ENCODE data around the gene SLC9A5. TPM values are rescaled to one million over a fixed set of nuclear protein-coding genes. Genes with fewer than 3 reads are reported as not detected.
A peak's percentile ranks its signal among the peaks of the same experiment; 100 is the strongest.

Gene SLC9A5
- total and polyA plus RNA-seq, 10 of the 15 experiments (the other 5 are each of a cell fraction or from before 2014, with no cell fraction given) = 0.26 to 5.7 (median 1.5) TPM

DNA sequence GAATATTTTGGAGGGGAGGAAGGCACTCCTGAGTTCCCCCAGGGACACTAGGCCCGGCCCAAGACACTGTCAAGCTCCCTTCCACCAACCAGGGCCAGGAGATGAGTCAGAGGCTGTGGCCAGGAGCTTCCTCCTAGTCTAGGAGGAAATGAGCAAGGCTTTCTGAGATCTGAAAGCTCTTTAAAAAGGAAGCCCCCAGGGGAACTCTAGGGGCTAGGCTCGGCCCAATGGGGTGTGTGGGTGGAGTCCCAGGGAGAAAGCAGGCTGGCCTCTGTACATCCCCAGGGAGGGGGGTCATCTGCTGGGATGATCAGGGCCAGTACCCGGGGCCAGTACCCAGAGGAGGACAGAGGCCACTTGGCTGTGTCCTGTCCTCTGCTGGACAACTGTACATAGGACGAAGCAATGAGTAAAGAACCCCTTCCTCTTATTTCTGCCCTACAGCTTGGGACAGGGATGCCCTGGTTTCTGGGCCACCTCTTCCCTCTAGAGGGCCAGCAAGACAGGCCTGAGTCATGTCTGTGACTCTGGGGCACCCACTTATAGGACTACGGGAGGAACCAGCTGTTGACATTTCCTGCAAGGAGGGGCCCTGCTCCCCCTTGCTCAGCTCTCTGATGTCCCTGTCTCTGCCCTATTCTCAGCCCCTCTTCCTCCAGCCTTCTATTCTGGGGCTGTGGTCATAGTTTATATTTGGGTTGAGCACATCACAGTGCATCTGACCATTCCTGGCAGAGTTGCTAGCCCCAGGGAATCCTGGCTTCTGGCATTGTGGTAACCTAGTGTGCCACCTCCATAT is 4.2 kb upstream of the SLC9A5 start (continued):
- TF ChIP-seq, protein P1, sequence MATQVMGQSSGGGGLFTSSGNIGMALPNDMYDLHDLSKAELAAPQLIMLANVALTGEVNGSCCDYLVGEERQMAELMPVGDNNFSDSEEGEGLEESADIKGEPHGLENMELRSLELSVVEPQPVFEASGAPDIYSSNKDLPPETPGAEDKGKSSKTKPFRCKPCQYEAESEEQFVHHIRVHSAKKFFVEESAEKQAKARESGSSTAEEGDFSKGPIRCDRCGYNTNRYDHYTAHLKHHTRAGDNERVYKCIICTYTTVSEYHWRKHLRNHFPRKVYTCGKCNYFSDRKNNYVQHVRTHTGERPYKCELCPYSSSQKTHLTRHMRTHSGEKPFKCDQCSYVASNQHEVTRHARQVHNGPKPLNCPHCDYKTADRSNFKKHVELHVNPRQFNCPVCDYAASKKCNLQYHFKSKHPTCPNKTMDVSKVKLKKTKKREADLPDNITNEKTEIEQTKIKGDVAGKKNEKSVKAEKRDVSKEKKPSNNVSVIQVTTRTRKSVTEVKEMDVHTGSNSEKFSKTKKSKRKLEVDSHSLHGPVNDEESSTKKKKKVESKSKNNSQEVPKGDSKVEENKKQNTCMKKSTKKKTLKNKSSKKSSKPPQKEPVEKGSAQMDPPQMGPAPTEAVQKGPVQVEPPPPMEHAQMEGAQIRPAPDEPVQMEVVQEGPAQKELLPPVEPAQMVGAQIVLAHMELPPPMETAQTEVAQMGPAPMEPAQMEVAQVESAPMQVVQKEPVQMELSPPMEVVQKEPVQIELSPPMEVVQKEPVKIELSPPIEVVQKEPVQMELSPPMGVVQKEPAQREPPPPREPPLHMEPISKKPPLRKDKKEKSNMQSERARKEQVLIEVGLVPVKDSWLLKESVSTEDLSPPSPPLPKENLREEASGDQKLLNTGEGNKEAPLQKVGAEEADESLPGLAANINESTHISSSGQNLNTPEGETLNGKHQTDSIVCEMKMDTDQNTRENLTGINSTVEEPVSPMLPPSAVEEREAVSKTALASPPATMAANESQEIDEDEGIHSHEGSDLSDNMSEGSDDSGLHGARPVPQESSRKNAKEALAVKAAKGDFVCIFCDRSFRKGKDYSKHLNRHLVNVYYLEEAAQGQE (IDR thresholded peaks at IDR 0.05; ENCODE audit: low read depth, low read length) = no peak
- peak; percentile 44; the same call in 1 of the 2 replicates for TF ChIP-seq BCL11A (IDR thresholded peaks at IDR 0.05; ENCODE audit: low read depth, low read length)
- TF ChIP-seq IRF3 (IDR thresholded peaks at IDR 0.05) = no peak
- TF ChIP-seq TCF3 (IDR thresholded peaks at IDR 0.05; ENCODE audit: borderline replicate concordance, insufficient read depth, low read depth, low read length) = no peak
- peak; percentile 11; the same call in 1 of the 2 replicates for TF ChIP-seq EED (IDR thresholded peaks at IDR 0.05; ENCODE audit: low read depth)
- TF ChIP-seq EP300 (IDR thresholded peaks at IDR 0.05; ENCODE audit: borderline replicate concordance in 1 of 2, control insufficient read depth in 1 of 2, low read depth in 2 of 2, low read length in 2 of 2) = 0 out of 4 replicates have a peak, but pooled peaks of 1 of the 2 experiments have one; percentile 14
- TF ChIP-seq PBX3 (IDR thresholded peaks at IDR 0.05; ENCODE audit: insufficient replicate concordance, low read depth, low read length) = no peak
- no peak for TF ChIP-seq MTA2 (IDR thresholded peaks at IDR 0.05; ENCODE audit: low read depth)
- no peak for TF ChIP-seq ZNF622 (IDR thresholded peaks at IDR 0.05)
- TF ChIP-seq ETV6 (conservative IDR thresholded peaks at IDR 0.05 in 1 of 2, IDR thresholded peaks at IDR 0.05 in 1 of 2; ENCODE audit: borderline replicate concordance in 1 of 2, low read depth in 1 of 2) = peak in 1 of 2 experiments; percentile 71; a peak in 2 of 4 replicates
- TF ChIP-seq POLR2A (IDR thresholded peaks at IDR 0.05; ENCODE audit: low read depth, low read length) = peak; percentile 77
- no peak for TF ChIP-seq MYC (IDR thresholded peaks at IDR 0.05; ENCODE audit: insufficient read depth, insufficient read length, insufficient replicate concordance, low read length, severe bottlenecking)
- TF ChIP-seq ATF3 (IDR thresholded peaks at IDR 0.05; ENCODE audit: borderline replicate concordance, extremely low read depth, low read depth, low read length) = no peak
- TF ChIP-seq, protein P2, sequence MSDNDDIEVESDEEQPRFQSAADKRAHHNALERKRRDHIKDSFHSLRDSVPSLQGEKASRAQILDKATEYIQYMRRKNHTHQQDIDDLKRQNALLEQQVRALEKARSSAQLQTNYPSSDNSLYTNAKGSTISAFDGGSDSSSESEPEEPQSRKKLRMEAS (IDR thresholded peaks at IDR 0.05; ENCODE audit: low read depth, low read length) = 0 out of 2 replicates have a peak, but pooled peaks have one; percentile 15
- TF ChIP-seq POU2F2 (IDR thresholded peaks at IDR 0.05; ENCODE audit: borderline replicate concordance, low read depth, low read length) = peak; percentile 10; the same call in 1 of the 3 replicates
- TF ChIP-seq RFX5 (IDR thresholded peaks at IDR 0.05; ENCODE audit: low read depth, low read length) = 0 out of 2 replicates have a peak, but pooled peaks have one; percentile 20
- no peak for TF ChIP-seq E2F4 (IDR thresholded peaks at IDR 0.05; ENCODE audit: low read depth, low read length)
- no peak for TF ChIP-seq HDAC6 (IDR thresholded peaks at IDR 0.05; ENCODE audit: unreplicated experiment)
- TF ChIP-seq GATAD2B (conservative IDR thresholded peaks at IDR 0.05; ENCODE audit: low read depth) = no peak; the same call in 1 of the 2 replicates
- TF ChIP-seq BRCA1 (IDR thresholded peaks at IDR 0.05; ENCODE audit: low read depth, low read length) = no peak
- no peak for TF ChIP-seq ZNF217 (IDR thresholded peaks at IDR 0.05)
